NCI-H2029 (cell line): ENCODE data around the gene ACE.
"Not testable (repeated sequence)": the region's sequence is repeated elsewhere in the genome, so short reads cannot be mapped to it uniquely, and the experiment has no call there.

Source experiments
- DNase-seq: peaks from one replicate; lab custom pipeline; 2025; lab: John Stamatoyannopoulos, UW

ACE gene

DNA sequence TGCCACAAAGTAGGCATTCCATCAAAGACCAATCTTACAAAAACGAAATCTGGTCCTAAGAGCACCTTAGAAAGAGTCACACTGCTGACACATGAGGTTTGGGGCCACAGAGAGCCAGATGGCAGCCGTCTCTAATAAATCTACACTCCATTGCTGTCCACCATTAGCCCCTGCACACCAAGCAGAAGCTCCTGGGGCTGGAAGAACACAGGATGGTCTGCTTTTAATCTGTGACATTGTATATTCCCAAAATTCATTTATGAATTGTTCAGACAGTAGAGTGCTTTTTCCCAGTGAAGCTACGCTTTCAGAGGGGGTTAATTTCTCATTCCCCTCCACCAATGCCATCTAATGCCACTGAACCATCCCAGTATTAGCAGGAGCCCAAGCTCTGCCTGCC, 32.4 kb upstream of the ACE start:
- DNase-seq = no peak

DNA sequence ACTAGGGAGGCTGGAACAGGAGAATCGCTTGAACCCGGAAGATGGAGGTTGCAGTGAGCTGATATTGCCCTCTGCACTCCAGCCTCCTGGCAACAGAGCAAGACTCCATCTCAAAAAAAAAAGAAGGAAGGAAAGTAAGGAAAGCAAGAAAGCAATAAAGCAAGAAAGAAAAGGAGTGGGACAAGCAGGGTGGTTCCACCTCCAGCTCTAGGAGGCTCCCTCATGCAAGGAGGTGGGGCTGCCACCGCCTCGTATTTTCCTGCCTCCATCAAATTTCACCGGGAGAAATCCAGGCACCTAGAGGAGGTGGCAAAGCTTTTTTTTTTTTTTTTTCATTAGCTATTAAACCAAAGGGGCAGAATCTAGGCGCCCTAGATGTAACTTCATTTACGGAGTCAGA, 31.8 kb upstream of the ACE start:
- no peak for DNase-seq

DNA sequence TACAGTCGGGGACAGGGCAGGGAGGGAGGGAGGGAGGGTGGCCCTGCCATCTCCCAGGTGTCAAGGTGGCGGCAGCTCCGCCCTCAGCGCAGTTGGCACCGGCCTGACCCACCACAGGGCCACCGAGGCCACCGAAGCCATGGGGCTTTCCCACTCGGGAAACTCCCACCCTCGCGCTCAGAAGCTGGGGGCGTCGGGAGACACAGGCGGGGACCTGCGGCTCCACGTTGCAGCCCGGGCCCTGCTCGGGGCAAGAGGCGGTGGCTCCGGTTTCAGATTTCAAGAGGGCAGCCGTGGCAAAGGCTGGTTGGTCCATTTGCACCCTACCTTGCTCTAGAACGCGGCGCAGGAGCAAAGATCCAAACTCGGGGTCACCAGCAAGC, 31.3 kb upstream of the ACE start:
- DNase-seq = peak; percentile 37

DNA sequence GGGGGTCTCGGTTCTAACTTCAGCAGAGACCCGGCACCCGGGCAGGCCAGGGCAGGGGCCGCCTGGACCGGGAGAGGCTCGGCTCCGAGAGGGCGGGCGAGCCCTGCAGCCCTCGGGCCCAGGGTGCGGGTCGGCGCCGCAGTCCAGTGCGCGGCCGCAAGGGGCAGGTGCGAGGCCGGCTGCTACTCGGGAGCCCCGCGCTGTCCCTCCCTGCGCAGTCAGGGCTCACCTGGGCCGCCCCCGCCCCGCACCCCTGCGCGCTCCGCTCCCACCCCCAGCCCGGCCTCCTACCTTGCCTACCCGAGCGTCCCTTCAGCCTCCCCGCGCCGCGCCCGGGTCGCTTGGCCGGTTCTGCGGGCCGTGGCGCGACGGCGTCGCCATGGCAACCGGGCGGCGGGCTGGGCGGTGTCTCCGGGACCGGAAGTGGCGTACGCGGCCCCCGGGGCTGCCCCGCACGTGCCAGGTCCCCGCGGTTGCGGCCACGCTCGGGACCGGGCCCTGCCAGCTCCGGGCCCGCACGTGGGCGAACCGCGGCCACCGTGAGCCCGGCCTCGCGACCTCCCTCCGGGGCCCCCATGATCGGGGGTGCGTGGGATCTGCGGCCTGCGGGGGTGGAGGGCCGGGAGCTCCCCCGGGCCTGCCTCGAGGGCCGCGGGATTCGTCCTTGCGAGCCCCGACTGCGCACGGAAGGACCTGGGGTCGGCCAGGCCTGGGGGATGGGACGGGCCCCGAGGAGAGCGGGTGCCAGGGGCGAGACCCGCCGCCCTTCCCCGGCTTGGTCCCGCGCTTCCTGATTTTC, 30.7 kb upstream of the ACE start, which contains the start of gene CYB561:
Gene CYB561, minus strand, starts transcription at position 353 of the 799 bp plus-strand sequence. CDS start 8,759 bp downstream, outside the sequence.
- peak; percentile 65 for DNase-seq

DNA sequence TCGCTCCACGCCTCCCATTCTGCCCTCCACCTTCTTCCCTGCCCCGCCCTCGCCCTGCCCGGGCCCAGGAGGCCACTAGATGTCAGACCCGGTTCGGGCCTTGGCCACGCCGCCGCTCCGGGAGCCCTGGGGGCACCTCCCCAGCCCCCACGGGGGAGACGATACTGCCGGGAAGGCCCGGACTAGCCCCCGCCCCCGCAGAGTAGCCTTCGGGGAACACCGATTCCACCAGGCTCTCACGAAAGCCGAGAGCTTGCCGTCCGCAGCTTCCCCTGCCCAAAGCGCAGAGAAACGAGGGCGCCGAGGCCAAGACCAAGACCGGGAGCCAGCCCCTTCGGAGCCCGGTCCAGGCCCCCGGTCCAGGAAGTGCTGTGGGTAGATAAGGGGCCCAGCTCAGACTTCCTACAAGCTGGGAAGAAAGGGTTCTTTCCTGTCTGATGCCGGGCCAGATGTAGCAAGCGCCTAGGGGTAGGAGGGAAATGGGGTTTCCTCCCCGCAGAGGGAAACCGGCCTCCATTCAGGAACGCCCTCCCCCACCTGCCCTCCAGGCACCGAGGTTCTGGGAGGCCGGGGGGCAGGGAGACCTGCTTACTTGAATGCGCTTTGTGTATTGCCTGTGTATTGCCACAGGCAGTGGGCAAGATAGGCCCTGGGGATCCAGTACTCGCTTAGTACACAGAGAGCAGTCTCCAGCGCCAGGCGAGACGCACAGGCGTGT, 29.9 kb upstream of the ACE start:
- peak; percentile 66 for DNase-seq

DNA sequence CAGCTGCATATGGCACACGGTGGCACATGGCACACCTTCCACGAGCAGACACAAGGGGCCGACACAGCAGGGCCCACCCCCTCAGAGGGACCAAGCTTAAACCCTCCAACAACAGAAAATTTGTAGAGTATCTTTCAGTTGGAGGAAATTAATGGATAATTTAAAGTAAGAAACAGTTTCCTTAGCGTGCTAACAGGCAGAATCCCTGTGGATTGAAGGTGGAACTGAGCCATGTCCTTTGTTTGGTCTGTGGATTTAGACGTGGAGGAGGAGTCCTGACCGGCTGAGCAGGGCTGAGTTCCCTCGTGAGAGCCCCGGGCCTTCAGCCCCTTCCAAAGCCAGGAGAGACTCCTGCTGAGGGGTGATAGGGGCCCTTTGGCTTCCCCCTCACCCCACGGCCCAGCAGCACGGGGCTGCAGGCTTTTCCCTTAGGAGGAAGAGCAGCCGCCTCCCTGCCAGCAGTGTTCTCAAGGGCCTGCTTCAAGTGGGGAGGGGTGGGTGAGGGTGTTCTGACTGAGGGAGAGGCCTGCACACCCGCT, 29.3 kb upstream of the ACE start:
- DNase-seq = peak; percentile 49

DNA sequence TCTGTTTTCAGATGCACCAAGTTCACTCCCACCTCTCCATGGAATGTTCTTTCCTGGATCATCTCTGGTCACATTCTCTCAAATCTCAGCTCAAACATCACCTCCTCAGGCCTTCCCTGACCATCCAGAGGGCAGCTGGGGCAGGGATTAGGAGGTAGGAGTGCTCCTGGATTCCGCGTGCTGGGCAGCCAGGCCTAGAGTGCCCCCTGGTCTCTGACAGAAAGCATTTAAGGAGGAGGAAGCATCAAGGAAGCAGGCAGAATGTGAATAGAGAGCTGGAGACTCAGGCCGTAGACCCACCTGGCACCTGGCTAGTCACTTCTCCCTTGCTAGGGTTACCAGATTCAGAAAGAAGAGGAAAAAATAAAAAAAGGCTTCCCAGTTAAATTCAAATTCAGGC, 28.2 kb upstream of the ACE start:
- DNase-seq = no peak

DNA sequence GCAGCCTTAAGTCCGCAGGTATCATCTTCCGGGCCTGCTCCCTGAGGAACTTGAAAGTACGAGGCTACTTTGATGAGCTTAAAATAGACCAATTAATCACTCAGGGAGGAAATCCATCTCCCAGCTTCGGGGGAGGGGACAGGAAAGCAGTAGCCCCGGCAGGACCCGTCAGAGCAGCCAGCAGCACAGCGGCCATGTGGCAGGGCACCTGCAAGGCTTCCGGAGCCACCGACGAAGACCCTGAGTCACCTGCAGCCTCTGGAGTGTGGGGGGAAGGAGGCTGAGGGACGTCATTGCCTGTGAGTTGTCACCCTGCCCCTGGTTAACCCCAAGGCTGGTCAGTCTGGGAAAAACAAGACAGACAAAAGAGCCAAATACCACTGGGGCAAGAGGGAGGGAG, 26.3 kb upstream of the ACE start:
- DNase-seq = no peak

DNA sequence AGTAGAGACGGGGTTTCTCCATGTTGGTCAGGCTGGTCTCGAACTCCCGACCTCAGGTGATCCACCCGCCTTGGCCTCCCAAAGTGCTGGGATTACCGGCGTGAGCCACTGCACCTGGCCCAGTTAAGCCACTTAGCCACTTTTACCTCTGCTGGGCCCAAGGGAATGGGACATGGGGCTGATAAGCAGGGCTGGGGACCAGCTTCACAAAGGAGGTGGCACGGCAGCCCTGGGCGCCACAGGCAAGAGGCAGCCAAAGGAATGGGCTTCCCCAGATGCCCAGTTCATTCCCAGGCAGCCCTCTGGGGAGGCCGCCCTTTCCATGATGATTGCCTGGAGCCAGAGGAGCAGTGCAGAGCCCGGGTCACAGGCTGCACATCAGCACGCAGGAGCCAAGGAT, 25.7 kb upstream of the ACE start:
- no peak for DNase-seq

DNA sequence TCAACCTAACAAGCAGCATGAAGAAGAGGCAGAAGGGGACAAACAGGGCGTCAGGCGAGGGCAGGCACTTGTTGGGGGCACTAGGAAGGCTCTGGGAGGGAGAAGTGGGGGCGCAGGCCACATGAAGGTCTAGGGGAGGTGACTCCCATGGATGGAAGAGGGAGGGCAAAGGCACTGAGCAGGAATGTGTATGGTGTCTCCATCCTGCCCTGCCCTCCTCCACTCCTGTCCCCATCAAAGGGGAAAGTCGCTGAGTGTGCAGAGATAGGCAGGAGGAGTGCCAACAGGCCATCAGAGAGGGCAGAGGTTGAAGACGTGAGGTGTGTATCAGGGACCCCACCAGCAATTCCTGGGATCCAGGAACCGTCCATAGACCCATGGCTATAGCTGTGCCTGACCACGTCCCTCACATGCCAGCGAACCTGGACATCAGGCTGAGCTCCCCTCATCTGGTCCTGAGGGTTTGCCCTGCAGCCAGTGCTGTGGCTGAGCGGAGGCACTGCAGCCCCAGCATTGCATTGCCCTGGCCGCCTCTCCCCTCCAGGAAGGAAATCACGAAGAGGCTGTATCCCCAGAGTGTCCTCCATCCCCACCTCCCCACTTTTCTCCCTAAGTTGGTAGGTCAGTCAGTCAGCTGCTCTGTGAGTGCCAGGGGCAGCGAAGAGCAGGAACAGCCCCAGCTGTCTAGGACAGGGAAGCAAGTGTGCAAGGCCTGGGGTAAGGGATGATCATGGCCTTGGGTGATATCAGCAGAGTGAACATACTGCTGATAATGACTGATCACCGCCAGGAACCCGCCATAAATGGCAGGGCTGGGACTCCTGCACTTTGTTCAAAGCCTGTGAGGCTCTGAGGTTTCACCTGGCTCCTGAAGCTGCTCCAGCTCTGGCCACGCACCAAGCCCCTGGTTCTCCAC, 24.6 kb upstream of the ACE start:
- DNase-seq = no peak

DNA sequence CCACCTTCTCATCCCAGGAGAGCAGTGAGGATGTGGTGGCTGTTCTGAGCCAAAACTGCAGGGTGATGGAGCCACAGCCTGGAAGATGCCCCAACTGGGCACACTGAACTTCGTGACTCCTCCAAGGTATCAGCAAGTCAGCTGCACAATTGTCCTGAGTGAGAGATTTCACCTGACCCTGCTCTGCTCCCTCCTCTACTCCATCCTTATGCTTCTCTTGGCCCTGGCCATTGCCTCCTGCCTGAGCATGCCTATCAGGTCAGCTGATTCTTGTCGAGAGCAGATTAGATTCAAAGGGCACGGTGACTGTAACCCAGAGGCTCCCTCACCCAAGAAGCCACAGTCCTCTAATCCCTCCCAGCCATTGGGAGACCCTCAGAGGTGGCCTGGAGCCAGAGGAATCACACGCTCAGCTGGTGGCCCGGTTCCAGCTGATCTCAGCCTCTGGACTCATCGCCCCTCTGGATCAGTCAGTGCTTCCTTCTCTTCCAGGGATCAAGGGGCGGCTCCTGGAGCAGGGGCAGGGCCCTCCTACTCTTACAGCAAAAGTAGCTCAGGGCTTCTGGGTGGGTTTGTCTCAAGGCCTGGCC, 23.8 kb upstream of the ACE start:
- DNase-seq = no peak

DNA sequence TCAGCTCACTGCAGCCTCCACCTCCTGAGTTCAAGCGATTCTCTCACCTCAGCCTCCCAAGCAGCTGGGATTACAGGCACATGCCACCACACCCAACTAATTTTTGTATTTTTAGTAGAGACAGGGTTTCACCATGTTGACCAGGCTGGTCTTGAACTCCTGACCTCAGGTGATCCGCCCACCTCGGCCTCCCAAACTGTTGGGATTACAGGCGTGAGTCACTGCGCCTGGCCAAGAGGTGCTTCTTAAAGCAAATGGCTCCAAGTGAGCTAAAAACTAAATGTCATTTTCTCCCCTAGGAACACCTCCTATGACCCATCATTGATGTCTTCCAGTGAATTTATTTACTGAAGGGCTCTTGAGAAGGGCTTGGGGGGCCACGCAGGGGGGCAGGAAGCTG, 22.5 kb upstream of the ACE start:
- DNase-seq = not testable (repeated sequence)

DNA sequence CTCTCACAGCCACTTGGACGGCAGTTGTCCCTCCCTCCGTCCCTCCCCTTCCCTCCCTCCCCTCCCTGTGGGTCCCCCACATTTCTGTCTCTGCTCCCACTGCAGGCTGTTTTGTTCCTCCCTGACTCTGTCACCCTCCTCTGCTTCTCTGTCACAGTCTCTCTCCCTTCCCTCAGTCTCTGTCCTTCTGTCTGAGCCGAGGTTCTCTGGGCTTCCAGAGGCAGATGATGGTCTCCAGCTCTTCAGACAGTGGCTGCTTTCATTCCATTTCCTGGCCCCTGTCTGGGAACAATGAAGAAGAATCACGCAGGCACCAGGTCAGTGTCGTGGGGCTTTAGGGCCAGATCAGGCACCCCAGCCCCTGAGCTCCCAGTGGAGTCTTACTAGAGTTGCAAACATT, 21.9 kb upstream of the ACE start:
- no peak for DNase-seq

DNA sequence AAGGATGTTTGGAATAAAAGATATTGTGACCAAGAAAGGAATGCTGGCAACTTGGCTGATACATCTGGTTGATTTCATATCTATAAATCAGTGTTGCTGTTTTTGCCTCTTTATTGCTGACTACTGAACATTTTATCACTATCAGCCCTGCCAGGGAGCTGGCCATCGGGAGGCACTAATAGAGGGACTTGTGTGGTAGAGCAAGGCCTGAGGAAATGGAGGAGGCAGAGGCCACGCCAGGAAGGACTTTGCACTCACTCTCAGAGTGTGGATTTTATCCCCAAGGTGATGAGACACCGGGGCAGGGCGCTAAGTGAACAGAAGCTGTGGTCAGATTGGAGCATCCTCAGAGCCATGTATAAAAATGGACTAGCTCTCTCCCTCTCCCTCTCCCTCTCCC, 21.4 kb upstream of the ACE start:
- DNase-seq = no peak

DNA sequence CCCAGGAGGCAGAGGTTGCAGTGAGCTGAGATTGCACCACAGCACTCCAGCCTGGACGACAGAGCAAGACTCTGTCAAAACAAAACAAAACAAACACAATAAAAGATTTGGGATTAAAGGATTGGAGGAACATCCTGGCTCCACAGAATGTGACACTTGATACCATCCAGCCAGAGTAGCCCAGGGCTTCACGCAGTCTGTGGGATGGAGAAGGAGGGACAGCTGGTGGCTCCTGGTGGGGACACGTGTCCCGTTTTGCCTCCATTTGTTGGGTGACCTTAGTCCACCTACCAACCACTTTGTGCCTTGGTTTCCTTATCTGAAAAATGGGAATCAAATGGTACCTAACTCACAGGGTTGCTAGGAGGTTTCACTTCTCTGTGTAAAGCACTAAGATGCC, 18.4 kb upstream of the ACE start:
- no peak for DNase-seq

DNA sequence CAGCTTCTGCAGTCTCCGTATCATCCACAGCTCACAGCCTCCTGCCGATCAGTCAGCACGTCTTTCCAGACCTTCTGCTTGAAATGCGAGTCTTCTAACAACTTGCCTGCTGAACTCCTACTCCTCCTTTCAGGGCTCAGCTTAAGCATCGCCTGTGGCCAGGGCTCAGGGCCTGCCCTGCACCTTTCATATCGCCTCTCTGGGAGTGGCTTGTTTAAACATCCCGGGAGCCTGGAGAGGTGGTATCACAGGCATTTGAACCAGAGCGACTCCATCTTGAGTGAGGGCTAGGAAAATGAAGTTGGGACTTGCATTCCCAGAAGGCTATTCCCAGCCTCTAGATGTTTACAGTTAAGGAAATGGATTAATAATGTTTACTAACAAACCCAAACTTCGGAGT, 16.8 kb upstream of the ACE start:
- DNase-seq = no peak

DNA sequence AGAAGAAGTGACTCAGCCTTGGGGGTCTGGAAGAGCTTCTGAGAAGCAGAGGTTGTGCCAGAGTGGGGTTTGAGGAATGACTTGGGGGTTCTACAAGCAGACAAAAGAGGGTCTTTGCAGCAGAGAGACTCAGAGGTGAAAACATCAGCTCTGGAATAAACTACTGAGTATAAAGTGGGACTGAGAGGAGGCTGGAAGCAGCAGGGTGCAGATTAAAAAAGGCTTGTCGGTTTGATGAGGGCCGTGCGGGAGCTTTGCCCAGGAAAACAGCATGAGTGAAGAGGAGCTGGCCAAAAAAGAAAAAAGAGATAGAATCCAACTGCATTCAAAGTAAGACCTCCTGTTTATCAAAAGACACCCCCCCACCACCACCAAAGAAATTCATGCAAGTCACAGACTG, 13.1 kb upstream of the ACE start:
- no peak for DNase-seq

DNA sequence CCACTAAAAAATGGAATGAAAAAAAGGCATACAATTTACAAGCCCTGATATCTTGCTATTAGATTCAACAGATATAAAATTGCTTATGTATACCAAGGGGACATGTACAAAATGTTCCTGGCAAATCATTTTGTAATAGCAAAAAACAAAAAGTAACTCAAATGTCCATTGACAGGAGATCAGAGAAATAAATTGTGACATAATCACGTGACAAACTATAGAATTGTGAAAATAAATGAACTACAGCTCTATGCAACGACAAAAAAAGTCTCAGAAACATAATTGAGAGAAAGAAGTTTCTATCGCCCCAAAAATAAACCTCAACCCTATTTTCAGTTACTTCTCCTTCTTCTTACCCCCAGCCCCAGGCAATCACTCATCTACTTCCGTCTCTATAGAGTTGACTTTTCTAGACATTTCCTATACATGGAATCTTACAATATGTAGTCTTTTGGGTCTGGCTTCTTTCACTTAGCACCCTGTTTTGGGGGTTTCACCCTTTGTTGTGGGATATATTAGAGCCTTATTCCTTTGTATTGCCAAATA, 12.1 kb upstream of the ACE start:
- DNase-seq = no peak

DNA sequence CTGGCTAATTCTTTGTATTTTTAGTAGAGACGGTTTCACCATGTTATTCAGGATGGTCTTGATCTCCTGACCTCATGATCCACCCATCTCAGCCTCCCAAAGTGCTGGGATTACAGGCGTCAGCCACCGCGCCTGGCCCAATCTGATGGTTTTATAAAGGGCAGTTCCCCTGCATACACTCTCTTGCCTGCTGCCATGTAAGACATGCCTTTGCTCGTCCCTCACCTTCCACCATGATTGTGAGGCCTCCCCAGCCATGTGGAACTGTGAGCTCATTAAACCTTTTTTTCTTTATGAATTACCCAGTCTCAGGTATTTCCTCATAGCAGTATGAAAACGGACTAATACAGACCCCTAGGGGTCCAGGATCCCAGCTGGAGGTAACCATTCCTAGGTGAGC, 8.8 kb upstream of the ACE start:
- DNase-seq = not testable (repeated sequence)

DNA sequence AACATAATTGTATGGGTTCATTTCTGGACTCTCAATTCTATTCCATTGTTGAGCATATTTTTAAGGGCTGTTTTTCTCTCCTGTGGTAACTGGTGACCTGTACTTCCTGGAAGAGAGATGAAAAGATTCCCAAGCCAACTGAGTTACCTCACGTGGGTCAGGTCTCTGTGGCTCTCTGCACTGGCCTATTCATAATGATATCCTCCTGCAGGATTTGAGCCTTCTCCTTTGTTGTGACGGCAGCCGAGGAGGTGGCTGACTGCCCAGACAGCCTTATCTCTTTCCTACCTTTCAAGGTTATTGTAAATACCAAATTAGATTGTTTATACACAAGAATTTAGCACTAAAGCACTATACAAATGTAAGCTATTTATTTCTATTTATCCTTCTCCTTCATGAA, 2.7 kb upstream of the ACE start:
- DNase-seq = peak; percentile 84

DNA sequence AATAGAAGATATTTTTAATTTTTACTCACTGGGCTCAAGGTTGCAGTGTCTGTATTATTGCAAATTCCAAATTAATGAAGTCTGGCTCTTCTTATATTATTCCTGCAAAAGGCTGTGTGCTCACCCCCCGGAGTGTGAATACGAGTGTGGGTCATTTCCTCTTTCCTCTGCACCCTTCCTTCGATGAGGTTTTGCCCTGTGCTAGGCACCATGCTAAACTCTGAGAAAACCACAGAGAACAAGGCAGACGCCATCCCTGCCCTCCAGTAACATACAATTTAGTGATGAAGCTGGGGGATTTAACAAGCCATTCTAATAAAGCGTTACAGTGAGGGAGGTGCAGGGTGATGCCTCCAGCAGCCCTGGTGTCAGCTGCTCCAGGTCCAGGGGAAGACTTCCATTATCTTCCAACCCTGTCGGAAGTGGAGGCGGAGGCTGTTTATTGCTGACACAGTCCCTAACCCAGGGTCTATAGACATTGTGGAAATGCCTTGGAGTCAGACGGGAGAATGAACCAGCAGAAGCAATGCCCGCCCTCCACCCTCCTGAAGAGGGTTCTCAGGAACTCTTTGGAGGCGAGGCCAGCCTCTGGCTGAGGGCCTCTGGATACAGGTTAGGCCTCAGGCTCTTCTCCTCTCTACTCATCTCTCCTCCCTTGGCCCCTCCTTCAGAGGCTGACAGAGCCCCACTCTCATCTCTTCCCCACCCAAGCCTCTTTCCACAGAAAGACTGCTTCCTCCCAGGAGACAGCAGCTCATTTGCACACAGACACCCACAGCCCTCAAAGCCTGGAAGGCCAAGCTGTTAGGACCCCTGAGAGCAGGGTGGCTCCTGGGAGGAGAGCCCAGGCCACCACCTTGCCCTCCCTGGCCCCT, 2.0 kb upstream of the ACE start:
- DNase-seq = peak; percentile 13
